Stimulated activated CD8-positive, alpha-beta memory T cell treated with anti-CD3 and anti-CD28 coated beads, Interleukin-4, amount 100 ng/mL, for 48 hours (primary cell): Measurements from ENCODE around the gene FGF12.
"Not testable (repeated sequence)": the region's sequence is repeated elsewhere in the genome, so short reads cannot be mapped to it uniquely, and the experiment has no call there.

Experiments
- DNase-seq: peaks from one replicate; pipeline ENCODE4 v3.0.0-alpha.2; 2020

FGF12 gene

GRCh38 chr3:192727032-192727847, at the start of gene FGF12:
Gene FGF12 (minus strand): TSS chr3:192727541.
- DNase-seq = peak; percentile 24

GRCh38 chr3:192774341-192774740, 47.0 kb upstream of the FGF12 start:
- not testable (repeated sequence) for DNase-seq

GRCh38 chr3:192772240-192772894, 45.0 kb upstream of the FGF12 start:
- DNase-seq = no peak

- DNase-seq = no peak
These were observed 31.3 kb upstream of the FGF12 start for GRCh38 chr3:192758654-192759053.

- no peak for DNase-seq
These were observed 23.8 kb upstream of the FGF12 start for GRCh38 chr3:192751148-192751547.

- DNase-seq = no peak
These were observed 22.9 kb upstream of the FGF12 start for GRCh38 chr3:192750201-192750600.

GRCh38 chr3:192747746-192748145, 20.4 kb upstream of the FGF12 start:
- no peak for DNase-seq

- no peak for DNase-seq
These were observed 19.8 kb upstream of the FGF12 start for GRCh38 chr3:192747145-192747544.

- DNase-seq = no peak
These were observed 17.8 kb upstream of the FGF12 start for GRCh38 chr3:192745150-192745549.

GRCh38 chr3:192744604-192745003, 17.3 kb upstream of the FGF12 start:
- DNase-seq = not testable (repeated sequence)

GRCh38 chr3:192737506-192737905, 10.2 kb upstream of the FGF12 start:
- no peak for DNase-seq

GRCh38 chr3:192731233-192731632, 3.9 kb upstream of the FGF12 start:
- no peak for DNase-seq

- DNase-seq = no peak
These were observed 956 bp downstream of the FGF12 start for GRCh38 chr3:192726385-192726784.

GRCh38 chr3:192719964-192720363, 7.4 kb downstream of the FGF12 start:
- no peak for DNase-seq

- no peak for DNase-seq
These were observed 9.2 kb downstream of the FGF12 start for GRCh38 chr3:192718156-192718555.

- no peak for DNase-seq
These were observed 12.2 kb downstream of the FGF12 start for GRCh38 chr3:192715126-192715525.

GRCh38 chr3:192711126-192711525, 16.2 kb downstream of the FGF12 start:
- not testable (repeated sequence) for DNase-seq

- DNase-seq = no peak
These were observed 17.0 kb downstream of the FGF12 start for GRCh38 chr3:192710366-192710765.

- DNase-seq = no peak
These were observed 21.1 kb downstream of the FGF12 start for GRCh38 chr3:192706272-192706671.

- DNase-seq = no peak
These were observed 26.5 kb downstream of the FGF12 start for GRCh38 chr3:192700885-192701284.

- no peak for DNase-seq
These were observed 30.3 kb downstream of the FGF12 start for GRCh38 chr3:192696943-192697587.

GRCh38 chr3:192687488-192688152, 39.7 kb downstream of the FGF12 start:
- no peak for DNase-seq

- no peak for DNase-seq
These were observed 41.5 kb downstream of the FGF12 start for GRCh38 chr3:192685801-192686200.
